Neural crest cell (in vitro differentiated cells): Measurements from ENCODE around the gene ARHGDIA. TPM values are rescaled to one million over a fixed set of nuclear protein-coding genes. Genes with fewer than 3 reads are reported as not detected.

Source experiments
- DNase-seq: peaks from one replicate; pipeline ENCODE4 v3.0.0; 2021; ENCODE audit warnings: low read depth, mixed read lengths, low spot score
- H3K27ac Mint-ChIP-seq: one replicate; pipeline ENCODE4 v1.8.0; 2021; ENCODE audit warnings: mild to moderate bottlenecking, mixed read lengths; ENCODE audit not compliant: unreplicated experiment
- H3K27me3 Mint-ChIP-seq: 2 replicates; pipeline ENCODE4 v1.8.0; 2021; ENCODE audit warnings: low read depth, mild to moderate bottlenecking, mixed read lengths
- H3K36me3 Mint-ChIP-seq: 2 replicates; pipeline ENCODE4 v1.8.0; 2021; ENCODE audit warnings: low read depth, mild to moderate bottlenecking, mixed read lengths
- H3K4me1 Mint-ChIP-seq: 2 replicates; pipeline ENCODE4 v1.8.0; 2021; ENCODE audit warnings: mixed read lengths
- H3K4me3 Mint-ChIP-seq: one replicate; pipeline ENCODE4 v1.8.0; 2021; ENCODE audit warnings: mild to moderate bottlenecking, mixed read lengths
- H3K9me3 Mint-ChIP-seq: 2 replicates; pipeline ENCODE4 v1.8.0; 2021; ENCODE audit warnings: mixed read lengths
- total RNA-seq: library from RNA; stranded (reverse); gene quantifications from 2 replicates; pipeline ENCODE4 v1.2.1, GENCODE V29; 2021
- TF ChIP-seq, protein P1 (sequence below): fragments of 200-600 bp; sonication (generic); conservative IDR thresholded peaks from 2 replicates; pipeline ENCODE4 v1.5.0; 2021; ENCODE audit warnings: antibody characterized with exemption, mild to moderate bottlenecking

The ARHGDIA gene
- total RNA-seq, 1 donor from 2014 or later, result 405 TPM

- no peaks in the 10 kb centered on the region for H3K27me3 Mint-ChIP-seq
Measured at GRCh38 chr17:81845361-81845760, 25.8 kb downstream of the ARHGDIA start.

GRCh38 chr17:81844887-81845286, 26.2 kb downstream of the ARHGDIA start:
- Mint-ChIP-seq H3K27ac (no peak overlapping the region), H3K36me3 (no peaks in the 10 kb centered on the region), H3K4me3 (no peak overlapping the region), H3K27me3 (no peaks in the 10 kb centered on the region), H3K9me3 (no peaks in the 10 kb centered on the region), H3K4me1 (no peaks in the 10 kb centered on the region)
- TF ChIP-seq, protein P1, sequence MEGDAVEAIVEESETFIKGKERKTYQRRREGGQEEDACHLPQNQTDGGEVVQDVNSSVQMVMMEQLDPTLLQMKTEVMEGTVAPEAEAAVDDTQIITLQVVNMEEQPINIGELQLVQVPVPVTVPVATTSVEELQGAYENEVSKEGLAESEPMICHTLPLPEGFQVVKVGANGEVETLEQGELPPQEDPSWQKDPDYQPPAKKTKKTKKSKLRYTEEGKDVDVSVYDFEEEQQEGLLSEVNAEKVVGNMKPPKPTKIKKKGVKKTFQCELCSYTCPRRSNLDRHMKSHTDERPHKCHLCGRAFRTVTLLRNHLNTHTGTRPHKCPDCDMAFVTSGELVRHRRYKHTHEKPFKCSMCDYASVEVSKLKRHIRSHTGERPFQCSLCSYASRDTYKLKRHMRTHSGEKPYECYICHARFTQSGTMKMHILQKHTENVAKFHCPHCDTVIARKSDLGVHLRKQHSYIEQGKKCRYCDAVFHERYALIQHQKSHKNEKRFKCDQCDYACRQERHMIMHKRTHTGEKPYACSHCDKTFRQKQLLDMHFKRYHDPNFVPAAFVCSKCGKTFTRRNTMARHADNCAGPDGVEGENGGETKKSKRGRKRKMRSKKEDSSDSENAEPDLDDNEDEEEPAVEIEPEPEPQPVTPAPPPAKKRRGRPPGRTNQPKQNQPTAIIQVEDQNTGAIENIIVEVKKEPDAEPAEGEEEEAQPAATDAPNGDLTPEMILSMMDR, result no peak
- DNase-seq, result no peak

More at GRCh38 chr17:81845361-81845760, 25.8 kb downstream of the ARHGDIA start:
- Mint-ChIP-seq H3K4me1 (no peaks in the 10 kb centered on the region), H3K27ac (no peak overlapping the region), H3K4me3 (no peak overlapping the region), H3K9me3 (no peaks in the 10 kb centered on the region), H3K36me3 (no peaks in the 10 kb centered on the region)
- TF ChIP-seq, protein P1, result no peak
- no peak for DNase-seq

- TF ChIP-seq, protein P1, result no peak
- Mint-ChIP-seq H3K36me3 (no peaks in the 10 kb centered on the region), H3K9me3 (no peaks in the 10 kb centered on the region), H3K27ac (no peak overlapping the region), H3K4me1 (no peaks in the 10 kb centered on the region), H3K27me3 (no peaks in the 10 kb centered on the region), H3K4me3 (no peak overlapping the region)
- no peak for DNase-seq
Measured at GRCh38 chr17:81844327-81844851, 26.7 kb downstream of the ARHGDIA start.

- DNase-seq, result no peak
- no peaks in the 10 kb centered on the region for H3K27me3 Mint-ChIP-seq
- no peaks in the 10 kb centered on the region for H3K36me3 Mint-ChIP-seq
- H3K27ac Mint-ChIP-seq, result no peak overlapping the region
- TF ChIP-seq, protein P1, result no peak
- no peaks in the 10 kb centered on the region for H3K9me3 Mint-ChIP-seq
- no peaks in the 10 kb centered on the region for H3K4me1 Mint-ChIP-seq
- H3K4me3 Mint-ChIP-seq, result no peak overlapping the region
Measured at GRCh38 chr17:81843713-81844326, 27.3 kb downstream of the ARHGDIA start.

DNA sequence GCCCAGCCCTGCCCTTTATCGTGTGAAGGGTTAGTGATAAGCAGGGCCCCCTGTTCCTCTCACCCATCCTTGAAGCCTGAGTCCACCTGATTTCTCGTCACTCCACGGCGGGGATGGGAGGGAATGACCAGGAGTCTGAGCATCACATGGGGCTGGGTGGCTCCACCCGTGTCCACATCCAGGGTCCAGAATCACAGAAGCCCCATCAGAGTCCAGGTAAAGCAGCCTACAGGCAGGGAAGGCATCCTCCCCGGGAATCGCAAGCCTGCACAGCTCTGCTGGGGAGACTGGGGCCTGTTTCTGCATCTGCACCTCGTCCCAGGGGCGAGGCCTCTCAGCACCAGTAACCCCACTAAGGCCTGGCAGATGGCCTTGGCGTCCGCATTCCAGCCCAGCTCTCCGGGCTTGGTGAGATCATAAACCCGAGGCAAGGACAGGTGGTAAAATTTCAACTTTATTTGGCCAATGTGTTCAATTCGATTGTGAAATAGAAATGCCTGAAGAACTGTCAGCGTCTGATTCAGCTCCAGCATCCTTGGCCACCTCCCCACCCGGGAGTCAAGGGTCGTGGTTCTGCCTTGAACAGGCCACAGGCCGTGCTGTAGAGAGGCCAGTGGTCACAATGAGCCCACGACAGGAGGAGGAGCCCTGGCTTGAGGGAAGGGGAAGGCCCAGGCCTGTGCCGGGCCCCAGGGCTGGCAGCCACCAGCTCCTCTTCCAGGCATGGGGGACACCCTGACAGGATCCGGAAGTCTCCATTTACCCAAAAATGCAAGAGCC, 28.2 kb downstream of the ARHGDIA start:
- Mint-ChIP-seq H3K9me3 (no peaks in the 10 kb centered on the region), H3K36me3 (no peaks in the 10 kb centered on the region), H3K27ac (no peak overlapping the region), H3K4me3 (no peak overlapping the region), H3K27me3 (no peaks in the 10 kb centered on the region), H3K4me1 (no peaks in the 10 kb centered on the region)
- DNase-seq, result no peak
- TF ChIP-seq, protein P1, result no peak
